Colonic mucosa (tissue), 4 donors: Measurements from ENCODE around the gene ITGB8. TPM values are rescaled to one million over a fixed set of nuclear protein-coding genes. Genes with fewer than 3 reads are reported as not detected.

Experiments used
- DNase-seq: peaks from one replicate; pipeline ENCODE4 v3.0.0-alpha.2; 2020
- H3K27ac ChIP-seq: fragments of 200-600 bp; one replicate; pipeline ENCODE4 v1.8.0; 2021
- H3K27me3 ChIP-seq: fragments of 200-600 bp; one replicate; pipeline ENCODE4 v1.8.0; 2021
- H3K36me3 ChIP-seq: fragments of 200-600 bp; one replicate; pipeline ENCODE4 v1.8.0; 2021
- H3K4me1 ChIP-seq: fragments of 200-600 bp; one replicate; pipeline ENCODE4 v1.8.0; 2021; ENCODE audit warnings: mild to moderate bottlenecking
- H3K4me3 ChIP-seq: fragments of 200-600 bp; one replicate; pipeline ENCODE4 v1.8.0; 2021
- H3K9ac ChIP-seq, 2 donors: one replicate each; pipeline ENCODE4 v1.7.0; 2013; ENCODE audit warnings: control low read depth in 2 of 2, low read depth in 2 of 2, low read length in 2 of 2
- H3K9me3 ChIP-seq: fragments of 200-600 bp; one replicate; pipeline ENCODE4 v1.8.0; 2021
- CTCF ChIP-seq: fragments of 200-600 bp; IDR thresholded peaks from one replicate; pipeline ENCODE4 v1.8.0; 2022; ENCODE audit warnings: antibody characterized with exemption, mild to moderate bottlenecking
- intact Hi-C: fragments of 100-400 bp; cut with DNase I; formaldehyde crosslinking; loops from one replicate; pipeline ENCODE4 v1.14.1; 2022
- total RNA-seq, 2 donors: library from RNA; stranded (reverse); fragmentation: NEBNext Ultra II Directional in 1 of 2; extraction: Animal tissue kit (Norgen Biotek cat#: 25700) in 1 of 2; gene quantifications; one replicate each; pipeline ENCODE4 v1.2.1, GENCODE V29; 2021
- donor health status: healthy.
- donor health status: DM: no; HTN: no; CAD: no.
- donor health status: DM: no; HTN: no; CAD: no.

ITGB8 gene
- total RNA-seq, 2 donors from 2014 or later: 7.3 to 8.1 TPM

GRCh38 chr7:20347680-20348079, 17.0 kb downstream of the ITGB8 start:
- Histone ChIP-seq H3K9me3 (no peaks in the 10 kb centered on the region), H3K36me3 (no peaks in the 10 kb centered on the region), H3K9ac (no peak overlapping the region), H3K27ac (no peak overlapping the region), H3K4me3 (no peak overlapping the region), H3K27me3 (no peaks in the 10 kb centered on the region), H3K4me1 (no peaks in the 10 kb centered on the region)
- no peak for TF ChIP-seq CTCF
- DNase-seq: no peak
- intact Hi-C loops: no loop called here

- TF ChIP-seq CTCF: no peak
- no peaks in the 10 kb centered on the region for H3K4me1 ChIP-seq
- H3K36me3 ChIP-seq: no peaks in the 10 kb centered on the region
- intact Hi-C loops: no loop called here
- H3K27ac ChIP-seq: no peak overlapping the region
- no peak overlapping the region for H3K4me3 ChIP-seq
- no peak for DNase-seq
- no peak overlapping the region for H3K9ac ChIP-seq
- H3K9me3 ChIP-seq: no peaks in the 10 kb centered on the region
- H3K27me3 ChIP-seq: no peaks in the 10 kb centered on the region
Measured at GRCh38 chr7:20348125-20348807, 17.6 kb downstream of the ITGB8 start.

GRCh38 chr7:20350518-20350951, 19.8 kb downstream of the ITGB8 start:
- peak; percentile 45 for DNase-seq
- no peaks in the 10 kb centered on the region for H3K36me3 ChIP-seq
- H3K9me3 ChIP-seq: no peaks in the 10 kb centered on the region
- H3K9ac ChIP-seq: no peak overlapping the region
- no peak for TF ChIP-seq CTCF
- intact Hi-C loops: no loop called here
- no peaks in the 10 kb centered on the region for H3K27me3 ChIP-seq
- no peaks in the 10 kb centered on the region for H3K4me1 ChIP-seq
- peak overlapping the region; percentile 66 for H3K27ac ChIP-seq
- no peak overlapping the region for H3K4me3 ChIP-seq

GRCh38 chr7:20350996-20351692, 20.4 kb downstream of the ITGB8 start:
- H3K27ac ChIP-seq: peak overlapping the region; percentile 66
- no peak overlapping the region for H3K9ac ChIP-seq
- H3K4me3 ChIP-seq: no peak overlapping the region
- TF ChIP-seq CTCF: no peak
- intact Hi-C loops: no loop called here
- H3K9me3 ChIP-seq: no peaks in the 10 kb centered on the region
- DNase-seq: no peak
- H3K36me3 ChIP-seq: no peaks in the 10 kb centered on the region
- no peaks in the 10 kb centered on the region for H3K4me1 ChIP-seq
- no peaks in the 10 kb centered on the region for H3K27me3 ChIP-seq

GRCh38 chr7:20351901-20352300, 21.2 kb downstream of the ITGB8 start:
- Histone ChIP-seq H3K27me3 (no peaks in the 10 kb centered on the region), H3K9ac (no peak overlapping the region), H3K9me3 (no peaks in the 10 kb centered on the region), H3K4me3 (no peak overlapping the region), H3K27ac (no peak overlapping the region), H3K4me1 (no peaks in the 10 kb centered on the region), H3K36me3 (no peaks in the 10 kb centered on the region)
- intact Hi-C loops: no loop called here
- no peak for DNase-seq
- no peak for TF ChIP-seq CTCF
